GM10847 (cell line): Measurements from ENCODE around the gene KRT3.

Experiments used
- POLR2A ChIP-seq: IDR thresholded peaks from 2 replicates; pipeline ENCODE4 v1.6.1; 2011; ENCODE audit not compliant: insufficient read length; ENCODE audit errors: extremely low read depth

KRT3 gene

GRCh38 chr12:52772188-52772587 is 23.7 kb downstream of the KRT3 start:
- TF ChIP-seq POLR2A = no peak

DNA sequence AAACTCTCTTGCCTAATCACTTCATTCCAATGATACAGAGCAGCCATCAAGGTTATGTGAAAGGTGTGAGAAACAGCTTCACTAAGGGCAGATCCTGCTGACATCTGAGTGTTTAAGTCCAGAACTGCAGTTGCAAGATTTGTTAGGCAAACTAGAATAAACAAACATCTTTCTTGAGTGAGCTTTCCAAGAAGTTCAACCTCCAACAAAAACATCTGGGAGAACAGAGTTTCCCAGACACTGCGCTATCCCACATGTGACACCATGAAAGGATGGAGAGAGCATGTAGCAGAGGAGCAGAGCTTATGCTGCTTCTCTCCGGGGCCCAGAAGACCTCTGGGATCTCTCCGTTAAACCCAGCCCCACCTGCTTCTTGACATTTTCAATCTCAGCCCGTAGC is 24.4 kb downstream of the KRT3 start:
- no peak for TF ChIP-seq POLR2A

- no peak for TF ChIP-seq POLR2A
Measured at GRCh38 chr12:52771088-52771487, 24.8 kb downstream of the KRT3 start.

DNA sequence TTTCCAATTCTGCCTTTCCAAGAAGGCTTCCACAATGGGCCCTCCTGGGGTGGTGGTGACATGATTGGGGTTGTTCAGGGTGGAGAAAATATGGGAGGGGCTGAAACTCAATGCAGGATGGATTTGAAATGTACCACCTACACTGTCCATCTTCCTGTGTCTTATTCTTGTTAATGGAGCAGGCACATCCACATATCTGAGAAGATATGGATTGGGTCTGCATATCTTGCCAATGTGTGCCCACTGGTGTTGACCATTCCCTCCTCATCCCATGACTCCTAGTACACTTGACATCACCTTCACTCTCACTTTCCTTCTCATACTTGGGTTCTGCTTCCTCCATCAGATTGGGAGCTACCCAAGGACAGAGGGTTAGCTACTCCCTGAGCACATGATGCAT is 26.0 kb downstream of the KRT3 start:
- TF ChIP-seq POLR2A = no peak

GRCh38 chr12:52769354-52769753 is 26.6 kb downstream of the KRT3 start:
- TF ChIP-seq POLR2A = no peak

- no peak for TF ChIP-seq POLR2A
Measured at GRCh38 chr12:52768479-52769200, 27.3 kb downstream of the KRT3 start.

GRCh38 chr12:52767427-52767826 is 28.5 kb downstream of the KRT3 start:
- no peak for TF ChIP-seq POLR2A

GRCh38 chr12:52767020-52767379 is 28.9 kb downstream of the KRT3 start:
- no peak for TF ChIP-seq POLR2A

GRCh38 chr12:52766351-52767019 is 29.4 kb downstream of the KRT3 start:
- TF ChIP-seq POLR2A = no peak

DNA sequence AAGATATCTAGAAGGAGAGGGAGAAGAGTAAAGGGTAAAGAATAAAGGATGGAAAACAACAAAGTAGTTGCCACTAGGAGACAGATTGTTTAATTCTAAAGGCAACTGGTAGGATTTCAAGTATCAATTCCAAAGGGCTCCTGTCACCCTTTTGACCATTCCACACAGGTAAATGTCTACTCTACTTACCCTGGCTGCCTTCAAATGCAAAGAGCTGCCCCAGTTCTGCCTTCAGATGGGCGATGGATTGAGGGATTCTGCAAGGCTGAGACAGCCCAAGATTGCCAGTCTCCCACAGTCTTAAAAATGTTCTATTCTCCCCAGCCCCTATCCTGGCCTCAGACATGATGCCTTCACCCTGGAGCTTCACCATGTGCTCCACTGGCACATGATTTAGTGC is 30.2 kb downstream of the KRT3 start:
- no peak for TF ChIP-seq POLR2A

- no peak for TF ChIP-seq POLR2A
Measured at GRCh38 chr12:52763991-52764390, 31.9 kb downstream of the KRT3 start.

GRCh38 chr12:52763036-52763659 is 32.8 kb downstream of the KRT3 start:
- TF ChIP-seq POLR2A = no peak

DNA sequence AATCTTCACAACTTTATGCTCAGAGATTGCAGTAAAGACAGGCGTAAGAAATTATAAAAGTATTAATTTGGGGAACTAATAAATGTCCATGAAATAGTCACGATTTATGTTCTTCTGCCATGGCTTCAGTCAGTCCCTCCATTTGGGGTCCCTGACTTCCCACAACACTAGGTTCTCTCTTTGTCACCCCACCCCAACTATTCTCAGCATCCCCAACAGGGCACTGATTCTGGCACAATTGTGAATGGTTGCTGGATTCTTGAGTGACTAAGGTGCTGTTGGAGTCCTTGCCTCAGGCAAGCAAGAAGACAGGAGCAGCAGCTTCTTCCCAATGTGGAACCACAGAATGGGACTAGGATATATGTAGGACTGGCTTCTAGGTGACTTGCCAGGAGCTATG is 34.1 kb downstream of the KRT3 start:
- TF ChIP-seq POLR2A = no peak

DNA sequence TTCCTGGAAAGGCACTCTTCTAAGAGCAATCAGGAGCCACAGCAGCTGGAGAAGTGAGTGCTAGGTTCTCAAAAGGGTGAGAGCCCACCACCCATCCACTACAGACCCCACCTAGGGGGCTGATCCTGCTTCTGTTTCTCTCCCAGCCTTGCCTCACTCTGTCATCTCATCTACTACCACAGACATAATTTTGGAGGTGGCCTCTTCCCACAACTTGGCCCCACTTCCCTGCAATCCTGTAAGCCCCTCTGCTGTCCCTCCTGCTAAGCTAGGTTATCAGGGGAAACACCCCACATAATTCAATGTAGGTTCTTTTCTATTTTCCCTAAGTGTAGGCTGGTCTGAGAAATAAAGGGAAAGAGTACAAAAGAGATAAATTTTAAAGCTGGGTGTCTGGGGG is 35.3 kb downstream of the KRT3 start:
- no peak for TF ChIP-seq POLR2A

GRCh38 chr12:52759695-52760094 is 36.2 kb downstream of the KRT3 start:
- no peak for TF ChIP-seq POLR2A

DNA sequence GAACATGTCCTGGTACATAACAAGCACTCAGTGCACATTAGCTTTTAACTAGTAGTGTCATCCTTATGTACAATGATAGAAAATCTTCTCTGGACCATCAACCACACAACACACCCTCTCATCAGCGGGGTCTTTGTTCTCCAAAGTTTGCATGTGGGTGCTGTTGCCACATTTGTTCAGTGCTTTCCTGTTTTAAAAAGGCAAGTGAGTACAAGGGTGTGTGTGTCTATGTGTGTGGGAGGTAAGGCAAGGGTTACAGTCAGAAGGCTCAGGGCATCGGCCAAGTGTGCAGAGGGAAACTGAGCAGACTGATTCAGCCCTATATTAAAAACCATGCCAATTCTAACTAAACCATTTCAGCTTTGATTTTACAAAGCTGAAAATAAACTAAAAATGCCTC is 36.7 kb downstream of the KRT3 start:
- TF ChIP-seq POLR2A = no peak

GRCh38 chr12:52757449-52758176 is 38.3 kb downstream of the KRT3 start:
- TF ChIP-seq POLR2A = no peak
